HG02943 (cell line): ENCODE data around the gene STMN3.
"Not testable (repeated sequence)": the region's sequence is repeated elsewhere in the genome, so short reads cannot be mapped to it uniquely, and the experiment has no call there.

Experiments
- ATAC-seq: cut with Tn5 transposase; IDR thresholded peaks from one replicate; pipeline ENCODE4 v1.9.1; 2021; ENCODE audit warnings: mild to moderate bottlenecking, low read depth, moderate library complexity; ENCODE audit not compliant: unreplicated experiment

Gene STMN3

GRCh38 chr20:63658749-63659187, 5.5 kb upstream of the STMN3 start:
- peak; percentile 21 for ATAC-seq

DNA sequence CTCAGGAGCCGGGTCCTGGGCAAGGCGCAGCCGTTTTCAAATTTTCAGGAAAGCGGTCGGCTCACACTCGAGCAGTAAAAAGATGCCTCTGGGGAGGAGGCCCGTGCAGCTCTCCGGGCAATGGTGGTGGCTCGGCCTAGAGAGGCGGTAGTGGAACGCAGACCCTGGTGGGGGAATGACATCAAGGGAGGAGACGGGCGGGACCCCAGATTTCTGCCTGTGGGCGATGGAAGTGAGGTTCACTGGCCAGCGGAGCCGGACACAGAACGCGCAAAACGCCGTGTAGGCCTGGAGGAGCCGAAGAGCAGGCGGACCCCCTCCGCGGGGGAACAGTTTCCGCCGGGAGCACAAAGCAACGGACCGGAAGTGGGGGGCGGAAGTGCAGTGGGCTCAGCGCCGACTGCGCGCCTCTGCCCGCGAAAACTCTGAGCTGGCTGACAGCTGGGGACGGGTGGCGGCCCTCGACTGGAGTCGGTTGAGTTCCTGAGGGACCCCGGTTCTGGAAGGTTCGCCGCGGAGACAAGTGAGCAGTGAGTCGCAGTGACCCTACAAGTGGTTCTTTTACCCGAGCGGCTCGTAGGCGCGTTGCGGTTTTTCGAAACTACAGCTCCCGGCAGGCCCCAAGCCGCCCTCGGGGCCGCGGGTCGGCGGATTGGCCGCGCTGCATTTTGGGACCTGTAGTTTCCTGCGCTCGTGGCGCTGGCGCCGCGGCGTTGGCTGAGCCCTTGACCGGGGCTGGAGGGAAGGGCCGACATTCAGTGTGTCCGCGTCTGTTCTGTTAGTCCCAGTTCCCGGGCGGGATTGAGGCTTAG, 4.9 kb upstream of the STMN3 start, which contains the start of gene RTEL1:
TSS of gene RTEL1 (plus strand) at position 376 of the 812 bp plus-strand sequence. CDS start 1,091 bp downstream, outside the sequence.
- peak; percentile 74 for ATAC-seq

- ATAC-seq = no peak
These were observed 4.2 kb upstream of the STMN3 start for GRCh38 chr20:63657260-63657936.

GRCh38 chr20:63656451-63656850, 3.2 kb upstream of the STMN3 start:
- no peak for ATAC-seq

- ATAC-seq = no peak
These were observed 2.0 kb upstream of the STMN3 start for GRCh38 chr20:63655249-63655648.

DNA sequence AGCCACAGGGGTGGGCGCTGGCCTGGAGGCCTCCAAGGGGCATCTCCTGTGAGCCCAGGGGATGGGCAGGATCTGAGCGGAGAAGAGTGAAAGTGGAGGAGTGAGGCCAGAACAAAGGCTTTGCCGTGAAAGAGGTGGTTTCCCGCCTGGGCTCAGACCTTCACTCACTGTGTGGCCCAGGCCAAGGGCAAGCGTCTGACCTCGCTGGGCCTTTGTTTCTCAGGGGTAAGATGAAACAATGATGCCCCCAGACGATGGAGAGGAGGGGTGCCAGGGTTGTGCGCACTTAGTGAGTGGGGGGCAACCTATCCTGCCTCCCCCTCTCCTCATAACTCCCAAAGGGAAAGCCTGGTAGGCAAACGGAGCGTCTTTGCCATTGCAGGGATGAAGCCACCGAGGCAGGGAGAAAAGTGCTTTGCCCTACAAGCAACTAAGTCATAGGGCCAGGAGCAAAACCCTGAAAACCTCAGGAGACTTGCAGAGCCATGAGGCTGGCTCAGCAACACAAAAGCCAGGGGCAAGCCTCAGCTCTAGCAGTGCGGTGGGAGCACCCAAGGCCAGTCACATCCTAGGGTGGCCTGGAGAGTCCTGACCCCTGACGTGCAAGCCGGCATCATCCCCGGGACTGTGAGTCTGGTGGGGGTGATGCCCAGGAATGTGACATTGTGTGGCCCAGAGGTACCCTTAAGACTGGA, 897 bp upstream of the STMN3 start:
- no peak for ATAC-seq

DNA sequence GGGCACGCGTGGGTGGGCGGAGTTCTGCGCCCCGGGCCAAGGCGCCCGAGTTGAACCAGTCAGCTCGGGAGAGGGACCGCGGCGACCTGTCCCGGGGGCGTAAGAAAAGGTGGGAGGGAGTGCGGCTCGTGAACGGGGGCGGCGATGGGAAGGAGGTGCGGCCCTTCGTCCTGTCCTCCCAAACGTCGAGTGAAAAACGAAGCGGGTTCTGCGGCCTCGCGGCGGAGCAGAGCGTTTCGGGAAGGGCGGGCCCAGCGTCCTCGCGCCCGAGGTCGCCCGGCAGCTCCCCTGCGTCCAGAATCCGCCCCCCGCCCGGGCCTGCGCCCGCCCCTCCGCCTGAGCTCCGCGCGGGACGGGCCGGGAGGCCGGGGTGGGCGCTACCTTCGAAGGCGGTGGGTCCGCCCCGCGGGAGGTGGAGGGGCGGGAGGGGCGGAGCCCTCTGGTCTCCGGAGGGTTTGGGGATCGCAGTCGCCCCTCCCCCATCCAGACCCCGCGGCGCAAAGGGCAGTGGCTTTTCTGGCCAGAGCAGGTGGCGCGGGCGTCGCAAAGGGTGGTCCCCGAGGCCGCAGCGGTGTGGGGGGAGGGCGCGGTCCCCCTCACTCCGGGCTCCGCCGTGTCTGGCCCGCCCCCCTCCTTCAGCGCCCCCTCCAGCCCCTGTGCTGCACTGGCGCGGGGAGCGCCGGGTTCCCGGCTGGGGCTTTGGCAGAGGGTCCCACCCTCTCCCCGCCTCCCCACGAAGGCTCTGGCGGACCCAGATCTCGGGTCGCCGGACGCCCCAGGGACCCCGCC, 838 bp downstream of the STMN3 start:
- no peak for ATAC-seq

GRCh38 chr20:63651942-63652191, 1.4 kb downstream of the STMN3 start:
- ATAC-seq = no peak

DNA sequence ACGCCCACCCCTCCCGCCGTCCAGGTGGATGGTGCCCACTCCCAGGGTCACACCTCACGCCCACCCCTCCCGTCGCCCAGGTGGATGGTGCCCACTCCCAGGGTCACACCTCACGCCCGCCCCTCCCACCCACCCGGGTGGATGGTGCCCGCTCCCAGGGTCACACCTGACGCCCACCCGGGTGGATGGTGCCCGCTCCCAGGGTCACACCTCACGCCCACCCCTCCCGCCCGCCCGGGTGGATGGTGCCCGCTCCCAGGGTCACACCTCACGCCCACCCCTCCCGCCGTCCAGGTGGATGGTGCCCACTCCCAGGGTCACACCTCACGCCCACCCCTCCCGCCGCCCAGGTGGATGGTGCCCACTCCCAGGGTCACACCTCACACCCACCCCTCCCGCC, 2.7 kb downstream of the STMN3 start:
- ATAC-seq = not testable (repeated sequence)

DNA sequence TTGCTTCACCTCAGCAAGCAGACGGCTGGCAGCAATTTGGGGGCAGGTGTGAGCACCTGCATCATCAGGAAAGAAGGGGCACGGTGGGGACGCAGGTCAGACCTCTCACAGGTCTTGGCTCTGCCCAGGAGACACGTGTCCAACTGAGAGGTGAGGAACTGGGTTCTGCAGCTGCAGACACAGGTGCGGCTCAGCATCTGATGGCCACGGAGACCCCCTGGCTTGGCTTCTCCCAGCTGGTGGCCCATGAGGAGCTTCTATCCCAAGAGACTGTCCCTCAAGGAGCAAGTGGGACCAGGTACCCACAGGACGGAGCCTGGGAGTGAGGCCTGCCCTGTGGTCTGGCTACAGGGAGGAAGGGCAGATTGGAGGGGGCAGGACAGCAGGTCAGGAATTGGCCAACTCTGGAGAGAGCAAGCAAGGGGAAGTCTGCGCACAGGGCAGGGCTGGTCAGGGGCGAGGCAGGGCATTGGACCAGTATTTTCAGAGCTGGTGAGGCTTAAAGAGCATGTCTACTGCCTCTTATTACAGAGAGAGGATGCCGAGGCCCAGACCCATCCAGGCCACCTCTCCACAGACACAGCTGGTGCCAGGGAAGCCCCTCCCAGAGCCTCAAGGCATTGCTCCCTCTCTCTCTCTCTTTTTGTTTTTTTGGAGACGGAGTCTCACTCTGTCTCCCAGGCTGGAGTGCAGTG, 4.2 kb downstream of the STMN3 start:
- ATAC-seq = no peak

DNA sequence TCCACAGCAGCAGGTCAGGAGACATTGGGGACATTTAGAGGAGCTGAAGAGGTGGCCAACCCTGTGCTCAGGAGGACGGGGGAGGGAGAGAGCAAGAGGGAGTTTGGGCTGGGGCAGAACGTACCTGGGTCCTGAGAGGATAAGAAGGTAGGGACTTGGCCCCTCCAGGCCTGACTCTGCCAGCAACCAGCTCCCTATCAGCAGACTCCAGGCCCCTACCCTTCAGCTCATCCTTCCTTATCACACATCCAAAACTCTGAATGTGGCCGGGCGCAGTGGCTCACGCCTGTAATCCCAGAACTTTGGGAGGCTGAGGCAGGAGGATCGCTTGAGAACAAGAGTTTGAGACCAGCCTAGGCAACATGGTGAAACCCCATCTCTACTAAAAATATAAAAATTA, 5.0 kb downstream of the STMN3 start:
- ATAC-seq = no peak

DNA sequence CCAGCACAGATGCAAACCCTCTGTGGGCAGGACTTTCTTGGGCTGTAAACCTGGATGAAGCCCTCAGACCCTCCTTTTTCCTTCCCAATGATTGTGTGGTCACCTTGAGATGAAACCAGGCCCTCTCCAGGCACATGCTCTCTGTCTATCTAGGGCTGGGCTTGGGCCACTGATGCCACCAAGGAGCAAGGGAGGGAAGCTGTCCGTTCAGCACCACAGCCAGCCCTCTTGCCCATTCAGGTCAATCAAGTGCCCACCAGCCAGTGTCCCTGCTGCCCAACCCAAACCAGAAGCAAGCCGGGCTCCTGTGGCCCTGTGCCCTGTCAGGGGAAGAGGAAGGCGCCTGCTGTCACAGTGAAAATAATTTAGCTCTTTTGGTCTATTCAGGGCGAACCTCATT, 8.0 kb downstream of the STMN3 start:
- ATAC-seq = no peak

- no peak for ATAC-seq
These were observed 9.3 kb downstream of the STMN3 start for GRCh38 chr20:63643946-63644345.

GRCh38 chr20:63643499-63643898, 9.7 kb downstream of the STMN3 start:
- ATAC-seq = no peak

GRCh38 chr20:63642527-63643247, 10.5 kb downstream of the STMN3 start:
- no peak for ATAC-seq

DNA sequence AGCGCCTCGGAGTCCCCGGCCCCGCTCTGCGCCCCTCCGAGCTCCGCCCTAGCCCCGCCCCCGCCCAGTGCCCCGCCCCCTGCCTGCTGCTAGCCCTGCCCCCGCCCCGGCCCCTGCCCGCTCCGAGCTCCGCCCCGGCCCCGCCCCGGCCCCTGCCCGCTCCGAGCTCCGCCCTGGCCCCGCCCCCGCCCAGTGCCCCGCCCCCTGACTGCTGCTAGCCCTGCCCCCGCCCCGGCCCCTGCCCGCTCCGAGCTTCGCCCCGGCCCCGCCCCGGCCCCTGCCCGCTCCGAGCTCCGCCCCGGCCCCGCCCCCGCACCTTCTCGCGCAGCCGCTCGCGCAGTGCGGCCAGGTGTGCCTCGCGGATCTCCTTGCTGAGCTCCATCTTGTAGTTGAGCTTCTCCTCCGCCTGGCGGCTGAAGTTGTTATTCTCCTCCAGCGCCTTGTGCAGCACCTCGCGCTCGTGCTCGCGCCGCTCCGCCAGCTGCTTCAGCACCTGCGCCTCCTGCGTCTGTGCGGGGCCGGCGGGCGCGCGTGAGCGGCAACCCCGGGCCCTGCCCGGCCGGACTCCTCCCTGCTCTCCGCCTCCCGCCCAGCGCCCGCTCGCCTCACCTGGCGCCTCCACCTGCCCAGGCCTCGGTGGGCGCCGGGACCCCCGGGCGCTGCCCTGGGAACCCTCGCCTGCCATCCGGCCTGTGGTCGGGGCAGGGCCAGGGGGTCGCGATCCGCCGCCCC, 11.3 kb downstream of the STMN3 start:
- peak; percentile 47 for ATAC-seq

- ATAC-seq = no peak
These were observed 12.0 kb downstream of the STMN3 start for GRCh38 chr20:63641146-63641791.

GRCh38 chr20:63640686-63641085, 12.5 kb downstream of the STMN3 start:
- ATAC-seq = not testable (repeated sequence)
